Progenitor cell of endocrine pancreas (in vitro differentiated cells): Measurements from ENCODE around the gene HOXC10. TPM values are rescaled to one million over a fixed set of nuclear protein-coding genes. Genes with fewer than 3 reads are reported as not detected.

Experiments used
- DNase-seq: peaks from one replicate; pipeline ENCODE4 v3.0.0; 2021; ENCODE audit warnings: low spot score; ENCODE audit not compliant: unreplicated experiment
- H3K27ac Mint-ChIP-seq: 2 replicates; pipeline ENCODE4 v1.8.0; 2021; ENCODE audit warnings: mild to moderate bottlenecking, moderate library complexity, mixed read lengths
- H3K27me3 Mint-ChIP-seq: 2 replicates; pipeline ENCODE4 v1.8.0; 2021; ENCODE audit warnings: mixed read lengths
- H3K36me3 Mint-ChIP-seq: 2 replicates; pipeline ENCODE4 v1.8.0; 2022; ENCODE audit warnings: mixed read lengths; ENCODE audit not compliant: insufficient read depth
- H3K4me1 Mint-ChIP-seq: 2 replicates; pipeline ENCODE4 v1.8.0; 2021; ENCODE audit warnings: low read depth, mixed read lengths
- H3K4me3 Mint-ChIP-seq: 2 replicates; pipeline ENCODE4 v1.8.0; 2021; ENCODE audit warnings: low read depth, mild to moderate bottlenecking, moderate library complexity, mixed read lengths
- H3K9me3 Mint-ChIP-seq: 2 replicates; pipeline ENCODE4 v1.8.0; 2021; ENCODE audit warnings: low read depth, mixed read lengths
- CTCF ChIP-seq: fragments of 200-600 bp; sonication (generic); IDR thresholded peaks from one replicate; pipeline ENCODE4 v1.5.0; 2021; ENCODE audit warnings: antibody characterized with exemption, mild to moderate bottlenecking; ENCODE audit not compliant: unreplicated experiment
- total RNA-seq: library from RNA; stranded (reverse); gene quantifications from 2 replicates; pipeline ENCODE4 v1.2.1, GENCODE V29; 2021

Gene HOXC10
- total RNA-seq, 1 donor from 2014 or later, result not detected

DNA sequence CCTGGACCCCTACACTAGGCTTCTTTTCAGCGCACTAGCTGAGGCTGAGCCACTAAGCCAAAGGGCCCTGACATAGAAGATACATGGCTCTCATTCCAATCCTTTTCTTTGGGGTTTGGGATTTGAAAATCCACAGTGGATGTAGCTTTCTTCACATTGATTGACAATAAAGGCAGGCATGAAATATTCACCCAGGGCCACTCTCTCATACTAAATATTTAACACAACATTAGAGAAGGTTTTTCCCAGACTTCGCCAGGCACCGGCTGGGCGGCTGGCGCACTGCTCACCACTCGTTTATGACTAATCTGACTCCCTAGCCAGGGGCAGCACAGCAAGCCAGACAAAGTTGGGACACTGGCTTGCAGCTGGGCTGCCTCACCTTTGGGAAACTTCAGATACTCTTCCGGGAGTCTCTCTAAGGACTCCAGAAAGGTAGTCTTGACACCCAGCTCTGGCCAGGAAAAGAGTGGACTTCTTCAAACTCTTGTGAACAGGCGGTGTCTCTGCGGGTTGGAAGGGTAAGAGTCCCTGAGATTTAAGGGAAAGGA, 12.7 kb upstream of the HOXC10 start:
- no peak overlapping the region for H3K27ac Mint-ChIP-seq
- no peak for DNase-seq
- H3K4me1 Mint-ChIP-seq, result no peaks in the 10 kb centered on the region
- H3K4me3 Mint-ChIP-seq, result no peak overlapping the region
- no peaks in the 10 kb centered on the region for H3K9me3 Mint-ChIP-seq
- TF ChIP-seq CTCF, result no peak
- peaks cover 93% of the 10 kb centered on the region for H3K27me3 Mint-ChIP-seq
- no peaks in the 10 kb centered on the region for H3K36me3 Mint-ChIP-seq

DNA sequence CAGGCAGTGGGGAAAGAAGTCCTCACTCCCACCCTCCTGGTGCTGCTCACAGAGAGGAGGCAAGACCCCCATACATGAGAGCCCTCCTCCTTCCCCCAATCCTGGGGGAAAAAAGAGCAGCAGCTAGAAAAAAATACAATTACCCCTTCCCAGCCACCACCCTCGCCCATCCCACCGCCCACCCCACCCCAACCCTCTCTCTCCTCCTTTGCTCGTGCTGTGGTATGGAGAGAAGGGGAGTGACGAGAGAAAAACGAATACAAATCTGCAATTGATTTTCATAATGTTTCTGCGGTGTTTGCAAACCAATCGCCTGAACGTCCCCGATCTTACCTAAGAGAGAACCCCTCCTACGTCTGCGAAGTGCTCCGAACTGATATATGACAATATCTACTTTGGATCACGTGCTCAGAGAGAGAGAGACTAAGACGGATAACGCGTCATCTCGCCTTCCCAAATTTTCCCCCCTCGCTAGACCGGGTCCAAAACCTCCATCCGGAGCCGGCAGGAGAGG, 12.2 kb upstream of the HOXC10 start, which contains the start of gene HOXC11:
Gene HOXC11 (plus strand): TSS at position 405 of the 514 bp plus-strand sequence. CDS start 116 bp downstream, outside the sequence.
- no peak for DNase-seq
- Mint-ChIP-seq H3K4me1 (no peaks in the 10 kb centered on the region), H3K4me3 (no peak within 1 kb of the TSS), H3K27me3 (peaks cover 93% of the 10 kb centered on the region), H3K27ac (no peak within 1 kb of the TSS), H3K36me3 (no peaks in the 10 kb centered on the region), H3K9me3 (no peaks in the 10 kb centered on the region)
- TF ChIP-seq CTCF, result no peak

- Mint-ChIP-seq H3K36me3 (no peaks in the 10 kb centered on the region), H3K9me3 (no peaks in the 10 kb centered on the region), H3K4me1 (no peaks in the 10 kb centered on the region), H3K4me3 (no peak overlapping the region), H3K27me3 (peaks cover 93% of the 10 kb centered on the region), H3K27ac (no peak overlapping the region)
- no peak for TF ChIP-seq CTCF
- DNase-seq, result no peak
Observed at GRCh38 chr12:53973236-53974042, 11.5 kb upstream of the HOXC10 start.

DNA sequence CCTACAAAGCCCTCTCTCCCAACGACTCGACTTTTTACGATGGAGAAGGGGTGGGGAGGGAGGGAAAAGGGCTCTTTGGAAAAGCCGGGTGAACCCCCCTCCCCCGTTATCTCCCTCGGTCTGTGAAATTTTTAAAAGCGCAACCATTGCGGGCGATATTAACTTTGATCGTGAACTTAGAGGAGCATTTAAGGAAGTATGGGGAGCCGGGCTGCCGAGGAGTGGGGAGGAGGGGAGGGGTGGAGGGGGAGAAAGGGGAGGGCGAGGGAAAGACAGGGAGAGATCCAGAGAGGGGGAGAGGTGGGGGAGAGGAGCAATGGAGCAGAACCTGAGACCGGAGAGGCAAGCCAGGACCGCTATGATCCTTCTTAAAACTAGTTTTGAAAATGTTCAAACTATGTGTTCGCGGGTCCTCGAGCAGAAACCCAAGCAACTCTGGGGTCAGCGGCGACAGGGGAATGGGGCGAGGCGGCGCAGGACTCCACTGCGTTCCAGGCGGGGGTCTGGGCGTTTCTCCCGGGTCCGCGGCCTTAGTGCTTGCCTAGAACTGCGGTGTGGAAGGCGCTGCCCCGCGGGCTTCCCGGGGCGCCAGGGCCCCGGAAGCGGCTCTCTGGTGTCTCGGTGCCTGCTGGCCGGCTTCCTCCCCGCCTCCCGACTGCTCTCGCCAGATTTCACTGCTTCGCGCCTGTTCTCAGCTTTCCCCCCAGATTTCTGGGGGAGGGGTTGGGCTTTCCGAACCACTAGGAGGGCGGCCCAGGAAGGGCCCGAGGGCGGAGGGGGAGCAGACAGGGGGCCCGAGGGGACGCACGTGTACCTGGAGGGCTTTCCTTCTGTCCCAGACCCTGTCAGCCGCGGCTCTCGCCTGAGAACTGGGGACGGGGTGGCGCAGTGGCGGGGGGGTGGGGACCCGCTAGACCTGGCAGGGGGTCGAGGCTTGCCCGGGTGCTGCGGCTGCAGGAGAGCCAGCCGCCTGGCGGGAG, 10.6 kb upstream of the HOXC10 start, which contains the start of gene HOTAIR:
Gene HOTAIR (minus strand): TSS at position 871 of the 980 bp plus-strand sequence.
- no peak within 1 kb of the TSS for H3K4me3 Mint-ChIP-seq
- H3K27me3 Mint-ChIP-seq, result peaks cover 93% of the 10 kb centered on the region
- H3K4me1 Mint-ChIP-seq, result no peaks in the 10 kb centered on the region
- peak within 1 kb of the TSS; percentile 79 for H3K27ac Mint-ChIP-seq
- H3K36me3 Mint-ChIP-seq, result no peaks in the 10 kb centered on the region
- no peak for DNase-seq
- no peaks in the 10 kb centered on the region for H3K9me3 Mint-ChIP-seq
- TF ChIP-seq CTCF, result no peak
